NCI-H460 (cell line): ENCODE data around the gene OR2A1. TPM values are rescaled to one million over a fixed set of nuclear protein-coding genes. Genes with fewer than 3 reads are reported as not detected.
"Not testable (repeated sequence)": the region's sequence is repeated elsewhere in the genome, so short reads cannot be mapped to it uniquely, and the experiment has no call there.

Source experiments
- DNase-seq: peaks from one replicate; pipeline ENCODE4 v3.0.0-alpha.2; 2016; ENCODE audit warnings: low read depth; ENCODE audit errors: extremely low read depth
- polyA plus RNA-seq: library from polyadenylated mRNA; depleted of rRNA; stranded (reverse); fragments of >200 nt; gene quantifications from 2 replicates; pipeline ENCODE4 v1.2.3, GENCODE V29; 2014; cell fraction: nucleus; rRNA removed
- total RNA-seq: library from RNA; depleted of rRNA; stranded (reverse); fragments of >200 nt; shearing (Covaris generic); gene quantifications from 2 replicates; pipeline ENCODE4 v1.2.3, GENCODE V29; 2014; rRNA removed

OR2A1 gene
- not detected in 2 replicates for total RNA-seq
- polyA plus RNA-seq: not detected in 2 replicates

- DNase-seq: not testable (repeated sequence)
Observed at GRCh38 chr7:144311872-144312469, at the start of gene OR2A1. OR2A1 (plus strand) TSS chr7:144312419; CDS start chr7:144318125, 5,706 bp downstream.

GRCh38 chr7:144264692-144265091 is 47.5 kb upstream of the OR2A1 start, which contains the start of gene OR2A7:
OR2A7 (minus strand) TSS chr7:144264792; CDS start chr7:144259628, 5,164 bp downstream.
- not testable (repeated sequence) for DNase-seq

DNA sequence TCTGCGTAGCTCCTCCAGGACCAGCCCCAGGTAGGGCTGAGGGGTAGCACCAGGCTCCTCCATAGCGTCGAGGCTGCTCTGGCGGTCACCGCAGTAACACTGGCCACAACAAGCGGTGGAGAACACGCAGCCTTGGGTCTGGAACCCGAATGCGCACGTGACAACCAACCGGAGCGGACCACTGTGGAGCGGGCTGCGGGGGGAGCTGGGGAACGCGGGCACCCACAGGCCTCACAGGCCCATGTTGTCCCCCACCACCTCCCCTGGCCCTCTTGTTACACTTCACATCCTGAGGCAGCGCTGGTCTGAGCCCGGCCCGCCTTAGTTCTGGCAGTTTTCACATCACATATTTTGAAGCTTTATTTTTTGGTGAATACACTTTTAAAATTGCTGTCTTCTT is 43.0 kb upstream of the OR2A1 start, which contains the start of gene CTAGE8:
Gene CTAGE8 (minus strand): TSS at position 101 of the 400 bp plus-strand sequence. CDS start 38 bp downstream, at position 63.
- not testable (repeated sequence) for DNase-seq

DNA sequence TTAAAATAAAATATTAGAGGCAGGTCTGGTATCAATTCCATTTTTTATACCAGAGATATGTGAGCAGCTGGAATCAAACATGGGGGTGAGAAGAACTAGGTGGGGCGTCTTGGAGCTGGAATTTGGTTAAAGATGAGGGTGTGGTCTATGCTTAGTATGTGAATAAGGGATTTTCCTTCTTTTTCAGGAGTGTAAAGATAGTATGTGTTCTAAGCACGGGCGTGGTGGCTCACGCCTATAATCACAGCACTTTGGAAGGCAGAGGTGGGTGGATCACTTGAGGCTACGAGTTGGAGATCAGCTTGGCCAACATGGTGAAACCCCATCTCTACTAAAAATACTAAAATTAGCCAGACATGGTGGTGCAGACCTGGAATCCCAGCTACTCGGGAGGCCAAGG is 36.9 kb upstream of the OR2A1 start:
- not testable (repeated sequence) for DNase-seq

GRCh38 chr7:144280010-144280409 is 32.2 kb upstream of the OR2A1 start:
- DNase-seq: not testable (repeated sequence)

- not testable (repeated sequence) for DNase-seq
Observed at GRCh38 chr7:144281981-144282380, 30.2 kb upstream of the OR2A1 start.

DNA sequence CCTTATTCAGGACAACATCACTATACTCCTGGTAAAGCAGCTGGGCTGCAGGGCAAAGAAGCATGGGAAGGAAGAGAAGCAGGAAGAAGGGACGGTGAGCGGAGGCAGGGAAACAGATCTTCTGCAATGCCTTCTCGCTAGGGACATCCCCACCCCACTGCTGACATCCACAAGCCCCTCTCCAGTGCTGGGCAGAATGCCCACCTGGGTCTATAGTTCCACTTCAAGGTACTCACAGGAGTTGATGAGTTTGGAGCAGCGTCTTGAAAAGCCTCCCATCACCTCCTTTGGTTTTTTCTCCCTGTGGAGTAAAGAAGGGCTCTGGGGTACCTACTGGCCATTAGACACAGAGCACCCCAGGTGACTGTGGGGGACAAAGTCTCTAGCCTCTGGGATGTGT is 29.7 kb upstream of the OR2A1 start:
- not testable (repeated sequence) for DNase-seq

DNA sequence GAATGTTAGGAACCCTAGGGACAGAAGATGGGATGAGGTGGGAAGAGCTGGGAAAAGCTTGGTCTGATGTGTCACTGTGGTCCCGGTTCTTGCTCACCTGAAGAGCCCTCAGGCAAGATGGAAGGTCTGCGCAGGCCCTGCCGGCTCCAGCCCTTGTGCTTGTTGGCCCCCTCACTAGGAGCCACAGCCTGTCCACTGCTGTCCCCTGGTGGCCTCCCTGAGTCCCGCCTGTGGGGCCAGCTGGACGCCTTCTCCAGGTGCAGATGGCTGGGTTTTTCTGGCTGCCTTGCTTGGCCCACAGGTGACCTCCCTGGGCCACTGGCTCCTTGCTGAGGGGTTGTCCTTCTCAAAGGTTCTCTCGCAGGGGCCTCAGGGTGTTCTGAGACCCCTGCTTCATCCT is 28.5 kb upstream of the OR2A1 start:
- not testable (repeated sequence) for DNase-seq

DNA sequence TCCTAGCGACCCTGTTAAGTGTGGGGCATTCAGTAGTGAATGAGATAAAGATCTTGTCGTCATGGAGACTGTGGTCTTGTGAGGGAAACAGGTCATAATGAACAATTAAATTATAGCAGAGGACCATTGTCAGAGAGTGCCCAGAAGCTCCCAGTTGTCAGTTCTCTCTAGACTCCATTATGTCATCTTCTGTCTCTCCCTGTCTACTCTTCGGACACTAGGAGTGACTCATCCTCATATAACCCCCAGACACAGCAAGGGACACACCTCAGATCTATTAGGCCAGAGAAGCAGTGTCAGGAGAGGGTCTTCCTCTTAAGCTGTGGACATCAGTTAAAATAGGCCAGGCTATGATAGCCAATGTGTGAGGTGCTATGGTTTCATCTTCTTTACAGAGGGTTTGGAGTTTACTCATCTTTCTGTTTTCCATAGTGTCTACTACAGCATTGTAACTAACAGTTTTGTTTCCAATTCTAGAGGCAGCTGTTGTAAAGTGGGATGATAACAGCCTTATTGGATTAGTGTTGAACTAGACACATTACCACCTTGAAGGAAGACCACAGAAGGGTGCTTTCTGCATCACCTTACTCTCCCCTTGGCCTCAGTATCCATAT is 24.9 kb upstream of the OR2A1 start:
- not testable (repeated sequence) for DNase-seq

GRCh38 chr7:144291607-144292006 is 20.6 kb upstream of the OR2A1 start:
- DNase-seq: not testable (repeated sequence)

- DNase-seq: not testable (repeated sequence)
Observed at GRCh38 chr7:144292384-144293161, 19.6 kb upstream of the OR2A1 start.

DNA sequence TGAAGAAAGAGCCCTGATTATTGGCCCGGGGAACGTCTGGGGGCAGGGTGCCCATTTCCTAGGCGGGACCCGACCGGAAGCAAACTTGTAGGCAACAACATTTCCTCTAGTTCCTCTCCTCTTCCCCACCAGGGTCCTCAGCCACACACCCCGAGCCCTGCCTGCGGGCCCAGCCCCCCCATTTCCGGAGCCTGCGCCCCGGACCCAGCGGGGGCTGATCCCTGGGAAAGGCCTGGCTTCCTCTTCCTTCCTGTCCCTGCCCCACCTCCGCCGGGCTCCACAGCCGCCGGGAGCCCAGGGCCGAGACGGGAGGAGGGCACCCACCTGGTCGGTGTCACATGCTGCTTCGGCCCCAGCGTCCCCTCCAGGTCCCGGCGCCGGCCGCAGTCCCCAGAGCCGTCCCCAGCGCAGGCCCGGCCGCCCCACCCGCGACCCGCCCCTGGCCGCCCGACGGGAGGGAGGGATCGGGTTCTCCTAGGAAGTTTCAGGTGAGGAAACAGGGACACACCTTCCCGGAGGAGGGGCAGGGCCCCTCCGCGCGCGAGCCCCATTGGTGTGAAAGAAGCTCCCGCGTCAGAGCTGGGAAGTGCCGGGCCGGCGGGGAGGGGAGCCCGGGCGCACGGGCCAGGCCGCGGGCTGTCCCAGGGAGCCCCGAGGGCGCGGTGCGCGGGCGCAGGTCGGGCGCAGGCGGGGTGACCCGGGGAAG is 18.3 kb upstream of the OR2A1 start:
- not testable (repeated sequence) for DNase-seq

GRCh38 chr7:144302578-144303303 is 9.5 kb upstream of the OR2A1 start:
- DNase-seq: not testable (repeated sequence)

DNA sequence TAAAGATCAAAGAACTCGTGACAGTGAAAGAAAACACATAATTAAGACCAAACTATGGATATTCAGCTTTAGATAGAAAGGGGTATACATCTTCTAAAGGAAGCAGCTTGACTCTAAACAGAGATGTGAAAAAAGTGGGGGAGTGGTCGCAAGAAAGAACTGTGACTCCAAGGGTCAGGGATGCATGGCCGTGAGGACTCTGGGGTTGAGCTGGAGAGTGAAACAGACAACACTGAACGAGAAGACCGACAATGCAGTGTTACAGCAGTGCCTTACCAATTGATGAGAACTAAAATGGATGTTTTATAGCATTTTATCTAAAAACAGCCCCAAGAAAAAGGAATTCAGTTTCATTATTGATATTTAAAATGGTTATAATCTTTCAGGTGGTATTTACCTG is 8.6 kb upstream of the OR2A1 start:
- not testable (repeated sequence) for DNase-seq

DNA sequence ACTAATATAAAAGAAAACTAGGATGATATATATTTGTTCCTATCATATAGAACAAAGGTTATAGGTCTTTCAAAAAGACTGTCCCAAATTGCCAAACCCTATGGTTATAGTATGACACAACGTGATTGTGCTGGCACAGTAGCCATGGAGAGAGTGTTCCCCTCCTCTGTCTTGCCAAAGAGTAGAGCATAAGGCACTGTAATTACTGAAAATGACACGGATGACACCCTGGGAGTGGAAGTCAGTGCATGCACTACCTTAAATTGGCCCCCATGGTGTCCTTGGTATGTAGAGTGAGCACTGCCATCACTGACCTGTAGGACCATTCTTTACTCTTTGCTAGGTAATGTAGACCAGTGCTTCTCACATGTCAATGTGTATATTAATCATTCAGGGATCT is 7.1 kb upstream of the OR2A1 start:
- DNase-seq: not testable (repeated sequence)

GRCh38 chr7:144309702-144310101 is 2.5 kb upstream of the OR2A1 start:
- not testable (repeated sequence) for DNase-seq

GRCh38 chr7:144311218-144311617 is 1.0 kb upstream of the OR2A1 start:
- not testable (repeated sequence) for DNase-seq

DNA sequence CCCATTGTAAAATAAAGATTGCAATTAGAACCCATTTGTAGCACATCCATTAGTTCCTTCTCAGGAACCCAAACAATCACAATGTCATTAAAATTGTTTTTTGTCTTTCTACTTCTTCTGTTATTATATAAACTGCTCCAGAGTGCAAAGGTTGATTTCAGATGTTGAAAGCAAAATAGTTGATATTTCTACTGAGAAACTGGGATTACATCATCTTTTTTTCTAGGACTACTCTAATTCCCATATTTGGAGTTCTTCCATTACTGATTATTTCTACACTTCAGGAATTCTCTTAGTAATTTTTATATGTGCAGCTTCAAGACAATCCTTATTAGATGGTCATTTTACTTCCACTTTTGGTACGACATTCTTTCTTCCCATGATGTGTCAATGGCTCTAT is 5.3 kb downstream of the OR2A1 start:
- not testable (repeated sequence) for DNase-seq

GRCh38 chr7:144319547-144319946 is 7.3 kb downstream of the OR2A1 start:
- not testable (repeated sequence) for DNase-seq
